ENCODE measurements around the gene KCNQ1.

GRCh38 chr11:2467695-2468055, 22.9 kb downstream of the KCNQ1 start:
- TF ChIP-seq EZH2 (IDR thresholded peaks at IDR 0.05; ENCODE audit: insufficient read depth, poor library complexity, severe bottlenecking) (no peak), EZH2phosphoT487 (IDR thresholded peaks at IDR 0.05; ENCODE audit: insufficient read depth, low read depth) (no peak)
